ENCODE data around the gene PTPRZ1. TPM values are rescaled to one million over a fixed set of nuclear protein-coding genes. Genes with fewer than 3 reads are reported as not detected.

Gene PTPRZ1
- polyA plus RNA-seq, 3 donors, result 1.8 to 5.5 (median 3.1) TPM

GRCh38 chr7:121887634-121888033 is 14.7 kb downstream of the PTPRZ1 start:
- no peak for DNase-seq (ENCODE audit: low read depth in 3 of 3, low spot score in 2 of 3)

DNA sequence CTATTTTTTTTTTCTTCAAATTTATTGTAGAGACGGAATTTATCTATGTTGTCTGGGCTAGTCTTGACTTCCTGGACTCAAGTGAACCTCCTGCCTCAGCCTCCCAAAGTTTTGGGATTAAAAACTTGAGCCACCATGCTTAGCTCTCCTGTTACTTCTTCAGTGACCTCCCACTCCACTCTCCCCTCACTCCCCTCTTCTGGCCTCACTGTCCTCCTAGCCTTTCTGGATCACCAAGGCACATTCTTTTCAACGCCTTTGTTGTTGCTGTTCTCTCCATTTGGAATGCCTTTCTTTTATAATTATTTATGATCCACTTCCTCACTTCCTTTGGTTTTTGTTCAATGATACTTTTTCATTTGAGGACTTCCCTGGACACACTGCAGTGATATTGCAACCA is 17.9 kb downstream of the PTPRZ1 start:
- DNase-seq (ENCODE audit: low read depth in 3 of 3, low spot score in 2 of 3), result no peak

DNA sequence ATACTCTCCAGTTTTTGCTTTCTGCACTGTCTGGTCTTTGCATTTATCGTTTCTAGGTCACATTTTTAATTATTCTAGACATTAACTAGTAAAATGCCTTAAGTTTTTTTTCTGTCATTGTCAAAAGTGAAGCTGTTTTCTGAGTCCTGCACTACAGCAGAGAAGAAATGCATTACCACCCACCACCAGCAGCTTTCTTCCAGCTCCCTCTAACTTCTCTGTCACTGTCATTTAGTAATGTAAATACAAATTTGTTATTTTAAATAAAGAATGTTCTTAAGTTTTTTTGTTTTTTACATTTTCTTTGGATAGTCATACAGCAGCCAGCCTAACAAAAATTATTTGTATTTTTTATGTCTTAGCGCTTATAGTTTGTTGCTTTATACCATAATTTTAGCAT is 18.8 kb downstream of the PTPRZ1 start:
- DNase-seq (ENCODE audit: low read depth in 3 of 3, low spot score in 2 of 3), result no peak

GRCh38 chr7:121901026-121901425 is 28.1 kb downstream of the PTPRZ1 start:
- no peak for DNase-seq (ENCODE audit: low read depth in 3 of 3, low spot score in 2 of 3)

GRCh38 chr7:121904120-121904519 is 31.2 kb downstream of the PTPRZ1 start:
- DNase-seq (ENCODE audit: low read depth in 3 of 3, low spot score in 2 of 3), result no peak

GRCh38 chr7:121908042-121908441 is 35.1 kb downstream of the PTPRZ1 start:
- no peak for DNase-seq (ENCODE audit: low read depth in 3 of 3, low spot score in 2 of 3)

DNA sequence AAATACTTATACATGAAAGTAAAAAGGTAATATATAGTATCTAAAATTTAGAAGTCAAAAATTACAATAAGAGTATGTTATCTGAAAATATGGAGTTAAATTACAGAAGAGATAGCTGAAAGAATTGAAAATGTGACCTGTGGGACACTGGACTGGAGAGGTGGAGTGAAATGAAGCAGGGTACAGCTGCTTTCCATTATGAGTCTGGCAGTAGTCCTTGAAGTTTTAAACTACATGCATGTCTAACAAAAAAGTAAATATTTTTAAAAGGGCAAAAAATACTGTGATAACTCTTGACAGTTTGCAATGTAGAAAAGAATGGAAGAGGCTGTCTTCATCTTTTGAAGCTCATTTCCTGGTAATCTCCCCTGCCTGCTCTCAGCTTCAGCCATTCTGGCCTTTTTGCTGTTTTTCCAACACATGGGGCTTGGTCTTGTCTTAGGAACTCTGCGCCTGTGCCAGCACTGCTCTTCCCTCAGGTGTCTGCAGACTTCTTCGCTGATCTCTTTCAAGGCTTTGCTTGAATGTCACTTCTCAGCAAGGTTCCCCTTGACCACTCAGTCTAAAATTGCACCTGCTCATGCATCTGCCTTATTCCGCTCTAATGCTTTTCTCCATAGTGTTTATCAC is 36.9 kb downstream of the PTPRZ1 start:
- DNase-seq (ENCODE audit: low read depth in 3 of 3, low spot score in 2 of 3), result no peak

DNA sequence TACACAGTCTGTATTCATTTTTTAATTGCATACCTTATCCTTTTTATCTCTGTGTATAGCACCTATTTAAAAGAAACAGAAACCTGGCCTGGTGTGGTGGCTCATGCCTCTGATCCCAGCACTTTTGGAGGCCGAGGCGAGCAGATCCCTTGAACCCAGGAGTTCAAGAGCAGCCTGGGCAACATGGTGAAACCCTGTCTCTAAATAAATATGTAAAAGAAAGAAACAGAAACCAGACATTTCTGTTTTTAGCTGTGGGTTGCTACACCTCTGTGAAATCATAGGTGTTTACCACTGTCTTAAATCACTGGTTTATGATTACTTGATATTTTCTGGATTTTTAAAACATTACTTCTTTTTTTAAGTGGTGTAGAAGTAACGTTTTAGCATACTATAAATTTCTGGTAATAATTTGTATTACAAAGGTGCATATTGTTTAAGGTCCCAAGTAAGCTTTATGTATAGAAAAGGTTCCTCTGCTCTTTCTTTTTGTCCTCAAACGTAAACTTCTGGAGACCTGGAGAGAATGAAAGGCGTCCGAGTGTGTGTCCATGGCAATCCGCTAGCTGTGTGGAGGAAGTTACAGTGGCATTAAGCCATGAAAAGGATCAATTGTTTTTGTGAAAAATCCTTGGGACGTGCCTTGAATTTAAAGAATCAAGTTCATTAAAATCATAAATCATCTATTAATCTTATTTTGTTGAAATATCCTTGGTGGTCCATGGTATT is 41.1 kb downstream of the PTPRZ1 start:
- no peak for DNase-seq (ENCODE audit: low read depth in 3 of 3, low spot score in 2 of 3)

GRCh38 chr7:121914676-121915279 is 41.8 kb downstream of the PTPRZ1 start:
- DNase-seq (ENCODE audit: low read depth in 3 of 3, low spot score in 2 of 3), result no peak

GRCh38 chr7:121916211-121916610 is 43.2 kb downstream of the PTPRZ1 start:
- no peak for DNase-seq (ENCODE audit: low read depth in 3 of 3, low spot score in 2 of 3)

- no peak for DNase-seq (ENCODE audit: low read depth in 3 of 3, low spot score in 2 of 3)
Measured at GRCh38 chr7:121919986-121920385, 47.0 kb downstream of the PTPRZ1 start.

GRCh38 chr7:121924269-121925186 is 51.6 kb downstream of the PTPRZ1 start:
- no peak for DNase-seq (ENCODE audit: low read depth in 3 of 3, low spot score in 2 of 3)

DNA sequence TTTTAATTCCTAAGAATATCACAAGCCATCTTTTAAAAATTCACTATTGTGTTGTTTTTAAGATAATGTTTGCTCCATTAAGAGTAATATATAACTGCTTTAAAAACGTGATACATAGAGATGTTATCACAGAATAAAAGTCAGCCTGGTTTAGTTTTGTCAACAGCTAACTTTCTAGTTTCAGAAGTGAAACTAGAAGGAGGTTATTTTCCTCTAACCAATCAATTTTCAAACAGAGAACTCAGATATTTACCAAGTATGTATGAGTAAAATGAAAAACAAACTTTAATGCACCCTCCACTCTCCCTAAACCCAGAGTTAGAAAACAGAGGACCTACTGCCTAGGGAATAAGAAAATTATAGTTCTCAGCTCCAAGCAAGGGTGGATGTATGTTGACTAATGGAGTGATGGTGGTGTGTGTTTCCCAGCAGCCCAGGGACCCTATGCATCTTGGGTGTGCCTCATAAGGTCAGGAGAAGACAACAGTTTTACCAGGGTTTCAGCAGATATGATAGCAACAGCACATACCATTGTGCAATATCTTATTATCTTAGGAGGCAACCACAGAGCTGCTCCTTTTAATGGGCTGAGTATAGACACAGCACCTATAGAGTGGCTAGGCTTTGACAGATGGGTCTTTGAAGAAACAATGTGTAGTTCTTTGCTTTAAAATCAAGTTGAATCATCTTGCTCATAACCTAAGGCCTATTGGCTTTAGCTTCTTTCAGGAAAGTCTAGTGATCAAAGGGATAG is 58.4 kb downstream of the PTPRZ1 start:
- DNase-seq (ENCODE audit: low read depth in 3 of 3, low spot score in 2 of 3), result no peak

GRCh38 chr7:121932768-121933167 is 59.8 kb downstream of the PTPRZ1 start:
- no peak for DNase-seq (ENCODE audit: low read depth in 3 of 3, low spot score in 2 of 3)

DNA sequence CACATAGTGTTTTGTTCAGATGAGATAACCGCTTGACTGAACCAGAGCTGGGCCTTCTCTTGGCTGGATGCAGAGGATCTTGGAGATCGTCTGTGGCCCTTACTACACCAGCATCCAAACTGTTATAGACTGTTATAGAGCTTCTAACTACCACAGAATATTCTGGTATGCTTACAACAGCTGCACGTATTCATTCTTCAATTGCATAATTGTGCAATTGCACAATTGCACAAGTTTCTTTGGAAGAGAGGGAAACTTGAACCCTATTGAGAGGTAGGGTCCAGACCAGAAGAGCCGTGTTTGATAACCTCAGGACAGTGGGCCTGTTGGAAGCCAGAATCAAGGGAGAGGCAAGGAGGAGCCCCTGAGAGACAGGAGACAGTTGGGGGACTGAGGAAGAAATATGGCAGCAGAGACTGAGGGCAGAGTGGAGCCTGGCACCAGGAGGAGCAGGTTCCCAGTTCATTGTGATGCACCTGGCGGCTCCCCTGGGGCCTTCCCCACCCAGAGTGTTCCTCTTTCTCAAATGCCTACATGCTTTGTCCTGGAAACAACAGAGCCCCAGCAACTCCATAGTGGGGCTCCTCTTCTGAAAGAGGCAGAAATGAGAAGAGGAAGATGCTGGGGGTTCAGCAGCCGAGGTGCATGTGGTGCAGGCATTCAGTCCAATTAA is 64.1 kb downstream of the PTPRZ1 start:
- no peak for DNase-seq (ENCODE audit: low read depth in 3 of 3, low spot score in 2 of 3)

DNA sequence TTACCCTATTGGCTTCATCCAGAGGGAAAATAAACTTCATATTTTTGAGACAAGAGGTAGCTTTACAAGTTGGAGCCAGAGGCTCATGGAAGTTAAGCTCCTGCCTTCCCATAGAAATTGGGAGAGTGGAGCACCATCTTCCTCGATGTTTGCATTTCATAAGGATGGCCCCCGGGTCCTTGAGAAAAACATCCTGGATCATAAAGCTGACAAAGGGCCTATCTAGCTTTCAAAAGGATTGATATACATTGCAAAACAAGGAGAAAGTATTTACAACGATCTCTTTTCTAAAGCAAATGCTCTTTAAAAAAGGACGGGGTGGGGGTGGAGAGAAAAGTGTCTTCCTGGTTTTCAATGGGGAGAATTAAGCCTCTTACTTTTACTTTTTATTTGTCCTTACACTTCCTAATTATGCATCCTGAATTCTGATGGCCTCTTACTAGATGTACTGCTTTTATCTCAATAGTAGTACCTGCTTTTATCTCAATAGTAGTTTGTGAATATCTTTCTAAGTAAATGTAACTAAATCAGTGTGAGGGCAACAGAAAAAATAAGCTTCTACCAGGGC is 65.6 kb downstream of the PTPRZ1 start:
- no peak for DNase-seq (ENCODE audit: low read depth in 3 of 3, low spot score in 2 of 3)

- DNase-seq (ENCODE audit: low read depth in 3 of 3, low spot score in 2 of 3), result no peak
Measured at GRCh38 chr7:121940918-121941317, 68.0 kb downstream of the PTPRZ1 start.

DNA sequence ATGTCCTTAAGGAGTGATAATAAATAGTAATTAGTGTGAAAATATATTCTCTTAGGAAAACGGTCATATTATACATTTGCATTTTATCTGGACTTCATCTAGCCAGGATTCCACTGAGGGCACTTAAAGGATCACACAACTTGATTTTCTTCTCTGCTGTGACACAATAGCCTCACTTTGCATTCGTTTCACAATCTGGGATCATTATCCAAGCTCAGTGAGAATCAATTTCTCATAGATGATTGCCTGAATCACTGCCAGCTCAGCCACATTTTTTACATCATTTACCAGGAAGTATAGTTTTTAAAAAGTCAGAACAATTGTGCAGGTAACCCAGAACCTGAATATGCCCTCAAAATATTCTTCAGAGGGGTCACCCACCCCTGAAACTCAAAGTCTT is 68.9 kb downstream of the PTPRZ1 start:
- DNase-seq (ENCODE audit: low read depth in 3 of 3, low spot score in 2 of 3), result no peak

DNA sequence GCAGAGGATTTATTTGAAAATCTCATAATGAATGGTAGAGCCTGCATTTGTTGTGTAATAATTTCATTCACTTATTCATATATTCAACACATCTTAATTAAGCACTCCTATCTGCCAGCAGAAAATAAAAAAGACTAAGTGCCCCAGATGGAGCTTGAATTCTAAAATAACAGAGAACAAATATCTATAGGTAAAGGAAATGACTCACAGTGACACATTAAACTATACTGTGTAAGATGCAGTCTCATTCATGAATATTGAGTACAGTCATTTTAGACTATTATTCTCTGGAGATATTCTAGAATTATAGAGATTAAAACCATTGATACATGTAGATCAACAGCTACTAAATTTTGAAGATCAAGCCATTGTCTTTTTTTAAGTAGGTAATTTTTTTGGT is 72.1 kb downstream of the PTPRZ1 start:
- DNase-seq (ENCODE audit: low read depth in 3 of 3, low spot score in 2 of 3), result no peak

Data from right renal cortex interstitium (tissue), 3 donors.